ENCODE measurements around the gene AJAP1.

The AJAP1 gene

GRCh38 chr1:4681026-4681425 lies 26.6 kb downstream of the AJAP1 start:
- Histone ChIP-seq H3K36me3 (ENCODE audit: control insufficient read depth in 4 of 4, insufficient read depth in 4 of 4, low read length in 3 of 4) (no peaks in the 10 kb centered on the region), H3K9me3 (ENCODE audit: control extremely low read depth in 1 of 5, control insufficient read depth in 4 of 5, insufficient read depth in 2 of 5, low read depth in 1 of 5, low read length in 4 of 5) (peaks cover 0 to 27% (median 11%) of the 10 kb centered on the region in 5 experiments), H3K27me3 (replicated peaks in 2 of 5; ENCODE audit: control insufficient read depth in 4 of 5, insufficient read depth in 5 of 5, low read length in 4 of 5) (peaks cover 0 to 39% (median 4%) of the 10 kb centered on the region in 5 experiments), H3K4me1 (ENCODE audit: control extremely low read depth in 1 of 4, control insufficient read depth in 4 of 4, insufficient read depth in 4 of 4, low read length in 3 of 4) (no peaks in the 10 kb centered on the region), H3K4me3 (ENCODE audit: control insufficient read depth in 1 of 7, extremely low read depth in 1 of 7, insufficient read depth in 4 of 7, low read depth in 2 of 7, low read length in 6 of 7) (no peak overlapping the region), H3K27ac (ENCODE audit: insufficient read depth in 1 of 2, low read depth in 1 of 2, low read length in 2 of 2, poor library complexity in 1 of 2, severe bottlenecking in 2 of 2) (no peak overlapping the region)
- 87% methylated on average over 8 of the region's 9 CpGs for WGBS (ENCODE audit: insufficient coverage)
- DNase-seq, result no peak
- POLR2A ChIA-PET, result no interaction called here
- CTCF ChIA-PET, result no interaction called here

- Histone ChIP-seq H3K9me3 (ENCODE audit: control extremely low read depth in 1 of 5, control insufficient read depth in 4 of 5, insufficient read depth in 2 of 5, low read depth in 1 of 5, low read length in 4 of 5) (peaks cover 0 to 23% (median 10%) of the 10 kb centered on the region in 5 experiments), H3K36me3 (ENCODE audit: control insufficient read depth in 4 of 4, insufficient read depth in 4 of 4, low read length in 3 of 4) (no peaks in the 10 kb centered on the region)
Measured at GRCh38 chr1:4682607-4683220, 28.3 kb downstream of the AJAP1 start.

GRCh38 chr1:4684136-4684535 lies 29.7 kb downstream of the AJAP1 start:
- peaks cover 0 to 14% (median 8%) of the 10 kb centered on the region in 5 experiments for H3K9me3 ChIP-seq (ENCODE audit: control extremely low read depth in 1 of 5, control insufficient read depth in 4 of 5, insufficient read depth in 2 of 5, low read depth in 1 of 5, low read length in 4 of 5)
- 92% methylated on average over 7 of the region's 8 CpGs for WGBS (ENCODE audit: insufficient coverage)
- ChIA-PET CTCF (no interaction called here), POLR2A (no interaction called here)
- DNase-seq, result no peak
- no peak overlapping the region for H3K4me3 ChIP-seq (ENCODE audit: control insufficient read depth in 1 of 7, extremely low read depth in 1 of 7, insufficient read depth in 4 of 7, low read depth in 2 of 7, low read length in 6 of 7)
- no peaks in the 10 kb centered on the region for H3K36me3 ChIP-seq (ENCODE audit: control insufficient read depth in 4 of 4, insufficient read depth in 4 of 4, low read length in 3 of 4)
- no peaks in the 10 kb centered on the region for H3K4me1 ChIP-seq (ENCODE audit: control extremely low read depth in 1 of 4, control insufficient read depth in 4 of 4, insufficient read depth in 4 of 4, low read length in 3 of 4)
- no peak overlapping the region for H3K27ac ChIP-seq (ENCODE audit: insufficient read depth in 1 of 2, low read depth in 1 of 2, low read length in 2 of 2, poor library complexity in 1 of 2, severe bottlenecking in 2 of 2)
- peaks cover 0 to 50% (median 5%) of the 10 kb centered on the region in 5 experiments for H3K27me3 ChIP-seq (replicated peaks in 2 of 5; ENCODE audit: control insufficient read depth in 4 of 5, insufficient read depth in 5 of 5, low read length in 4 of 5)

More at GRCh38 chr1:4682607-4683220, 28.3 kb downstream of the AJAP1 start:
- WGBS (ENCODE audit: insufficient coverage), result 88% methylated on average over 1 of the region's 2 CpGs
- Histone ChIP-seq H3K27ac (ENCODE audit: insufficient read depth in 1 of 2, low read depth in 1 of 2, low read length in 2 of 2, poor library complexity in 1 of 2, severe bottlenecking in 2 of 2) (no peak overlapping the region), H3K4me3 (ENCODE audit: control insufficient read depth in 1 of 7, extremely low read depth in 1 of 7, insufficient read depth in 4 of 7, low read depth in 2 of 7, low read length in 6 of 7) (no peak overlapping the region), H3K27me3 (replicated peaks in 2 of 5; ENCODE audit: control insufficient read depth in 4 of 5, insufficient read depth in 5 of 5, low read length in 4 of 5) (peaks cover 0 to 44% (median 5%) of the 10 kb centered on the region in 5 experiments), H3K4me1 (ENCODE audit: control extremely low read depth in 1 of 4, control insufficient read depth in 4 of 4, insufficient read depth in 4 of 4, low read length in 3 of 4) (no peaks in the 10 kb centered on the region)
- DNase-seq, result no peak
- POLR2A ChIA-PET, result no interaction called here
- CTCF ChIA-PET, result no interaction called here

GRCh38 chr1:4684864-4685522 lies 30.6 kb downstream of the AJAP1 start:
- no peak overlapping the region for H3K4me3 ChIP-seq (ENCODE audit: control insufficient read depth in 1 of 7, extremely low read depth in 1 of 7, insufficient read depth in 4 of 7, low read depth in 2 of 7, low read length in 6 of 7)
- peaks cover 0 to 8% (median 4%) of the 10 kb centered on the region in 5 experiments for H3K9me3 ChIP-seq (ENCODE audit: control extremely low read depth in 1 of 5, control insufficient read depth in 4 of 5, insufficient read depth in 2 of 5, low read depth in 1 of 5, low read length in 4 of 5)
- 77% methylated on average over 3 of the region's 7 CpGs for WGBS (ENCODE audit: insufficient coverage)
- H3K4me1 ChIP-seq (ENCODE audit: control extremely low read depth in 1 of 4, control insufficient read depth in 4 of 4, insufficient read depth in 4 of 4, low read length in 3 of 4), result no peaks in the 10 kb centered on the region
- ChIA-PET CTCF (no interaction called here), POLR2A (no interaction called here)
- no peaks in the 10 kb centered on the region for H3K36me3 ChIP-seq (ENCODE audit: control insufficient read depth in 4 of 4, insufficient read depth in 4 of 4, low read length in 3 of 4)
- no peak overlapping the region for H3K27ac ChIP-seq (ENCODE audit: insufficient read depth in 1 of 2, low read depth in 1 of 2, low read length in 2 of 2, poor library complexity in 1 of 2, severe bottlenecking in 2 of 2)
- no peak for DNase-seq
- H3K27me3 ChIP-seq (replicated peaks in 2 of 5; ENCODE audit: control insufficient read depth in 4 of 5, insufficient read depth in 5 of 5, low read length in 4 of 5), result peaks cover 0 to 50% (median 5%) of the 10 kb centered on the region in 5 experiments

GRCh38 chr1:4685523-4685865 lies 31.1 kb downstream of the AJAP1 start:
- 96% methylated on average over 6 of the region's 6 CpGs for WGBS (ENCODE audit: insufficient coverage)
- Histone ChIP-seq H3K4me3 (ENCODE audit: control insufficient read depth in 1 of 7, extremely low read depth in 1 of 7, insufficient read depth in 4 of 7, low read depth in 2 of 7, low read length in 6 of 7) (no peak overlapping the region), H3K27ac (ENCODE audit: insufficient read depth in 1 of 2, low read depth in 1 of 2, low read length in 2 of 2, poor library complexity in 1 of 2, severe bottlenecking in 2 of 2) (no peak overlapping the region), H3K9me3 (ENCODE audit: control extremely low read depth in 1 of 5, control insufficient read depth in 4 of 5, insufficient read depth in 2 of 5, low read depth in 1 of 5, low read length in 4 of 5) (peaks cover 0 to 4% (median 0%) of the 10 kb centered on the region in 5 experiments), H3K36me3 (ENCODE audit: control insufficient read depth in 4 of 4, insufficient read depth in 4 of 4, low read length in 3 of 4) (no peaks in the 10 kb centered on the region), H3K4me1 (ENCODE audit: control extremely low read depth in 1 of 4, control insufficient read depth in 4 of 4, insufficient read depth in 4 of 4, low read length in 3 of 4) (no peaks in the 10 kb centered on the region), H3K27me3 (replicated peaks in 2 of 5; ENCODE audit: control insufficient read depth in 4 of 5, insufficient read depth in 5 of 5, low read length in 4 of 5) (peaks cover 0 to 50% (median 5%) of the 10 kb centered on the region in 5 experiments)
- DNase-seq, result no peak
- POLR2A ChIA-PET, result no interaction called here
- CTCF ChIA-PET, result no interaction called here

- H3K27ac ChIP-seq (ENCODE audit: insufficient read depth in 1 of 2, low read depth in 1 of 2, low read length in 2 of 2, poor library complexity in 1 of 2, severe bottlenecking in 2 of 2), result no peak overlapping the region
- no peak for DNase-seq
- H3K9me3 ChIP-seq (ENCODE audit: control extremely low read depth in 1 of 5, control insufficient read depth in 4 of 5, insufficient read depth in 2 of 5, low read depth in 1 of 5, low read length in 4 of 5), result no peaks in the 10 kb centered on the region
- POLR2A ChIA-PET, result no interaction called here
- H3K4me3 ChIP-seq (ENCODE audit: control insufficient read depth in 1 of 7, extremely low read depth in 1 of 7, insufficient read depth in 4 of 7, low read depth in 2 of 7, low read length in 6 of 7), result no peak overlapping the region
- no peaks in the 10 kb centered on the region for H3K36me3 ChIP-seq (ENCODE audit: control insufficient read depth in 4 of 4, insufficient read depth in 4 of 4, low read length in 3 of 4)
- peaks cover 0 to 55% (median 5%) of the 10 kb centered on the region in 5 experiments for H3K27me3 ChIP-seq (replicated peaks in 2 of 5; ENCODE audit: control insufficient read depth in 4 of 5, insufficient read depth in 5 of 5, low read length in 4 of 5)
- no peaks in the 10 kb centered on the region for H3K4me1 ChIP-seq (ENCODE audit: control extremely low read depth in 1 of 4, control insufficient read depth in 4 of 4, insufficient read depth in 4 of 4, low read length in 3 of 4)
- whole genome bisulfite sequencing (ENCODE audit: insufficient coverage), result 90% methylated on average over 10 of the region's 11 CpGs
- CTCF ChIA-PET, result no interaction called here
Measured at GRCh38 chr1:4687943-4688342, 33.5 kb downstream of the AJAP1 start.

- POLR2A ChIA-PET, result no interaction called here
- 92% methylated on average over 20 of the region's 24 CpGs for WGBS (ENCODE audit: insufficient coverage)
- Histone ChIP-seq H3K9me3 (ENCODE audit: control extremely low read depth in 1 of 5, control insufficient read depth in 4 of 5, insufficient read depth in 2 of 5, low read depth in 1 of 5, low read length in 4 of 5) (no peaks in the 10 kb centered on the region), H3K27me3 (replicated peaks in 2 of 5; ENCODE audit: control insufficient read depth in 4 of 5, insufficient read depth in 5 of 5, low read length in 4 of 5) (peaks cover 0 to 41% (median 3%) of the 10 kb centered on the region in 5 experiments), H3K27ac (ENCODE audit: insufficient read depth in 1 of 2, low read depth in 1 of 2, low read length in 2 of 2, poor library complexity in 1 of 2, severe bottlenecking in 2 of 2) (no peak overlapping the region), H3K4me1 (ENCODE audit: control extremely low read depth in 1 of 4, control insufficient read depth in 4 of 4, insufficient read depth in 4 of 4, low read length in 3 of 4) (no peaks in the 10 kb centered on the region), H3K4me3 (ENCODE audit: control insufficient read depth in 1 of 7, extremely low read depth in 1 of 7, insufficient read depth in 4 of 7, low read depth in 2 of 7, low read length in 6 of 7) (no peak overlapping the region), H3K36me3 (ENCODE audit: control insufficient read depth in 4 of 4, insufficient read depth in 4 of 4, low read length in 3 of 4) (no peaks in the 10 kb centered on the region)
- DNase-seq, result no peak
- CTCF ChIA-PET, result no interaction called here
Measured at GRCh38 chr1:4689271-4689935, 35.0 kb downstream of the AJAP1 start.
